ENCODE data around the gene ZNF776. TPM values are rescaled to one million over a fixed set of nuclear protein-coding genes. Genes with fewer than 3 reads are reported as not detected.

ZNF776 gene
- total RNA-seq, 1 donor from 2014 or later: 22.6 TPM

DNA sequence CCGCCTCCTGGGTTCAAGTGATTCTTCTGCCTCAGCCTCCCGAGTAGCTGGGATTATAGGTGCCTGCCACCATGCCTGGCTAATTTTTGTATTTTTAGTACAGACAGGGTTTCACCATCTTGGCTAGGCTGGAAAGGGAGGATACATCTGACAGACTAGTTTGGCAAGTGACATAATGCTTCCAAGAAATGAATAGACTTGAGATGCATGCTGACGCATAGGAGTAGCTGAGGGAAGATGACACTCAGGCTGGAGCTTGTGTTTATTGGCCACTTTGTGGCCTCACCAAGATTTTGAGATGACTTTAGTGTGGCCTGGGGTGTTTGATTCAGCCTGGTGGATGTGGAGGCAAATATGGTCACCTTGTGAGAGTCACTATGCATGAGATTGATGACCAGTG is 26.9 kb downstream of the ZNF776 start:
- peaks cover 26% of the 10 kb centered on the region for H3K4me1 Mint-ChIP-seq (ENCODE audit: unreplicated experiment)
- H3K27ac Mint-ChIP-seq (ENCODE audit: unreplicated experiment): no peak overlapping the region
- TF ChIP-seq, protein P1, sequence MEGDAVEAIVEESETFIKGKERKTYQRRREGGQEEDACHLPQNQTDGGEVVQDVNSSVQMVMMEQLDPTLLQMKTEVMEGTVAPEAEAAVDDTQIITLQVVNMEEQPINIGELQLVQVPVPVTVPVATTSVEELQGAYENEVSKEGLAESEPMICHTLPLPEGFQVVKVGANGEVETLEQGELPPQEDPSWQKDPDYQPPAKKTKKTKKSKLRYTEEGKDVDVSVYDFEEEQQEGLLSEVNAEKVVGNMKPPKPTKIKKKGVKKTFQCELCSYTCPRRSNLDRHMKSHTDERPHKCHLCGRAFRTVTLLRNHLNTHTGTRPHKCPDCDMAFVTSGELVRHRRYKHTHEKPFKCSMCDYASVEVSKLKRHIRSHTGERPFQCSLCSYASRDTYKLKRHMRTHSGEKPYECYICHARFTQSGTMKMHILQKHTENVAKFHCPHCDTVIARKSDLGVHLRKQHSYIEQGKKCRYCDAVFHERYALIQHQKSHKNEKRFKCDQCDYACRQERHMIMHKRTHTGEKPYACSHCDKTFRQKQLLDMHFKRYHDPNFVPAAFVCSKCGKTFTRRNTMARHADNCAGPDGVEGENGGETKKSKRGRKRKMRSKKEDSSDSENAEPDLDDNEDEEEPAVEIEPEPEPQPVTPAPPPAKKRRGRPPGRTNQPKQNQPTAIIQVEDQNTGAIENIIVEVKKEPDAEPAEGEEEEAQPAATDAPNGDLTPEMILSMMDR (IDR thresholded peaks at IDR 0.05; ENCODE audit: unreplicated experiment): no peak
- H3K36me3 Mint-ChIP-seq (ENCODE audit: low read depth, unreplicated experiment): peaks cover 30% of the 10 kb centered on the region
- peak overlapping the region; percentile 28 for H3K4me3 Mint-ChIP-seq (ENCODE audit: unreplicated experiment)
- H3K27me3 Mint-ChIP-seq (ENCODE audit: unreplicated experiment): peaks cover 13% of the 10 kb centered on the region
- no peaks in the 10 kb centered on the region for H3K9me3 Mint-ChIP-seq (ENCODE audit: unreplicated experiment)
- no peak for DNase-seq (ENCODE audit: low spot score)

DNA sequence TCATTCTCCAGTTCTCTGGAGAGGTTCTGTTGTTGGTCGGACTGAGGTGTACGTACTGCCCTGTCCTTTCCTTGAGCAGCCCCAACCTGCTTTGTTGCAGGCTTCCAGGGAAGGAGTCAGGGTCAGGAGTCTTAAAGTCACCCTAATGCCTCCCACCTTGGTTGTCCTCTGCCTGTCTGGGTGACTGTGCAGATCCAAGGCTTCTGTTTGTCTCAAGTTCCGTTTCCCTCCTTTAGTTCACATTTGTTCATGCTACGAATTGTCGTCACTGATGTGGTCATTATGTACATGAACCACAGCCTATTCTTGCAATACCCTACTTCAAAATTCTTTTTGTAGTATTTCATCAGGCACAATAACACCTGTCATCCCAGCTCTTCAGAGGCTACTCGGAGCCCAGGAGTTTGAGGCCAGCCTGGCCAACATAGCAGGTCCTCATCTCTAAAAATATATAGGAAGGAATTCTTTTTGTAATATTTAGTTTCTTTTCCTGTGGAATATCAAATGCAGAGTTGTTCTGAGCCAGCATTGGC is 30.2 kb downstream of the ZNF776 start:
- no peak for DNase-seq (ENCODE audit: low spot score)
- TF ChIP-seq, protein P1 (IDR thresholded peaks at IDR 0.05; ENCODE audit: unreplicated experiment): no peak
- no peak overlapping the region for H3K27ac Mint-ChIP-seq (ENCODE audit: unreplicated experiment)
- peaks cover 8% of the 10 kb centered on the region for H3K4me1 Mint-ChIP-seq (ENCODE audit: unreplicated experiment)
- peaks cover 49% of the 10 kb centered on the region for H3K36me3 Mint-ChIP-seq (ENCODE audit: low read depth, unreplicated experiment)
- H3K27me3 Mint-ChIP-seq (ENCODE audit: unreplicated experiment): peaks cover 2% of the 10 kb centered on the region
- no peak overlapping the region for H3K4me3 Mint-ChIP-seq (ENCODE audit: unreplicated experiment)
- no peaks in the 10 kb centered on the region for H3K9me3 Mint-ChIP-seq (ENCODE audit: unreplicated experiment)

DNA sequence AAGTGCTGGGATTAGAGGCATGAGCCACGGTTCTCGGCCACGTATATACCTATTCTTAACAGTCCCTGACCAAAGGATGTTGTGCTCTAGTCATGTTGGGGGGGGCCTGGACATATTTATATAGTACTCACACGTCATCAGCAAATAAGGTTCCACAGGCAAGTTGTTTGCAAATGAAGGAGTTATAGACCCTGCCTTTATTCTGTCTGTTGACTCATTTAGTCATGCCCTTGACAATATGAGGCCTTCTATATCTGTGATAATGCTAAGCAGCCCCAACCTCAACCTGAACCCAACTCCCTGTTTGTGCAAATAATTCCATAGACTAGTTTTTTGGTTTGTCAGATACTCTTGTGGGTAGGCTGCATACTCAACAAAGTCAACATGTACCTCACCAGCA is 31.7 kb downstream of the ZNF776 start:
- Mint-ChIP-seq H3K4me3 (ENCODE audit: unreplicated experiment) (peak overlapping the region; percentile 76), H3K36me3 (ENCODE audit: low read depth, unreplicated experiment) (peaks cover 42% of the 10 kb centered on the region), H3K27ac (ENCODE audit: unreplicated experiment) (no peak overlapping the region), H3K27me3 (ENCODE audit: unreplicated experiment) (peaks cover 2% of the 10 kb centered on the region), H3K4me1 (ENCODE audit: unreplicated experiment) (no peaks in the 10 kb centered on the region), H3K9me3 (ENCODE audit: unreplicated experiment) (no peaks in the 10 kb centered on the region)
- TF ChIP-seq, protein P1 (IDR thresholded peaks at IDR 0.05; ENCODE audit: unreplicated experiment): no peak
- DNase-seq (ENCODE audit: low spot score): no peak

DNA sequence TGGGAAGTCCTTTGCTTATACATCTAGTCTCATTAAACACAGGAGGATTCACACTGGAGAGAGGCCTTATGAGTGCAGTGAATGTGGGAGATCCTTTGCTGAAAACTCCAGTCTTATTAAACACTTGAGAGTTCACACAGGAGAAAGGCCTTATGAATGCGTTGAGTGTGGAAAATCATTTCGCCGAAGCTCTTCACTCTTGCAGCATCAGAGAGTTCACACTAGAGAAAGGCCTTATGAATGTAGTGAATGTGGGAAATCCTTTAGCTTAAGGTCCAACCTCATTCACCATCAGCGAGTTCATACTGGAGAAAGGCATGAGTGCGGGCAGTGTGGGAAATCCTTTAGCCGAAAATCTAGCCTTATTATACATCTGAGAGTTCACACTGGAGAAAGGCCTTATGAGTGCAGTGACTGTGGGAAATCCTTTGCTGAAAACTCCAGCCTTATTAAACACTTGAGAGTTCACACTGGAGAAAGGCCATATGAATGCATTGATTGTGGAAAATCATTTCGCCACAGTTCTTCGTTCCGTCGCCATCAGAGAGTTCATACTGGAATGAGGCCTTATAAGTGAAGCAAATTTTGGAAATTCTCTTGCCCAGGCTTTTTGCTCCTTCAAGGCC is 32.7 kb downstream of the ZNF776 start:
- Mint-ChIP-seq H3K27ac (ENCODE audit: unreplicated experiment) (no peak overlapping the region), H3K9me3 (ENCODE audit: unreplicated experiment) (no peaks in the 10 kb centered on the region), H3K4me1 (ENCODE audit: unreplicated experiment) (no peaks in the 10 kb centered on the region), H3K36me3 (ENCODE audit: low read depth, unreplicated experiment) (peaks cover 42% of the 10 kb centered on the region), H3K27me3 (ENCODE audit: unreplicated experiment) (peaks cover 2% of the 10 kb centered on the region), H3K4me3 (ENCODE audit: unreplicated experiment) (peak overlapping the region; percentile 76)
- TF ChIP-seq, protein P1 (IDR thresholded peaks at IDR 0.05; ENCODE audit: unreplicated experiment): no peak
- no peak for DNase-seq (ENCODE audit: low spot score)

DNA sequence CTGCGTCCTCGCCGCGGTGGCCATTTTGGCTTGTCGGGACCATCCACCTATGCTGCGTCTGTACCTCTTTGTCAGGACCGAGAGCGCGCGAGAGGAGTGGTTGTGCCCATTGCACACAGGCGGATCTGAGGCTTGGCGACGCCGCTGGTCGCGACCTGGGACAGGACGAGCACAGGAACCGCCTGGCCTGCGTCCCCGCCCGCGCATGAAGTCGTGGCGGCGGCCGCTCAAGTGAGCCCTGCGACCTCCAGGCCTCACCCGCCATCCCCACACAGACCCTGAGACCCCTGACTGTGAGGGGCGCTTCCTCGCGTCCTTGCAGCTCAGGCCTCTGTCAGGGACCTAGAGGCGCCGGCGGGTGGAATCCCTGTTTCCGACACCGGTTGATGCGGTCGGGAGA is 39.7 kb downstream of the ZNF776 start:
- Mint-ChIP-seq H3K4me3 (ENCODE audit: unreplicated experiment) (peak overlapping the region; percentile 37), H3K27ac (ENCODE audit: unreplicated experiment) (no peak overlapping the region), H3K9me3 (ENCODE audit: unreplicated experiment) (no peaks in the 10 kb centered on the region), H3K4me1 (ENCODE audit: unreplicated experiment) (no peaks in the 10 kb centered on the region), H3K27me3 (ENCODE audit: unreplicated experiment) (peaks cover 4% of the 10 kb centered on the region), H3K36me3 (ENCODE audit: low read depth, unreplicated experiment) (peaks cover 31% of the 10 kb centered on the region)
- no peak for DNase-seq (ENCODE audit: low spot score)
- TF ChIP-seq, protein P1 (IDR thresholded peaks at IDR 0.05; ENCODE audit: unreplicated experiment): no peak
